GM06990 (cell line): ENCODE results near the gene AOC1.

Source experiments
- DNase-seq: peaks from one replicate; pipeline ENCODE4 v3.0.0-alpha.2; 2011; ENCODE audit not compliant: insufficient read length; ENCODE audit errors: extremely low read depth
- H3K27me3 ChIP-seq: replicated peaks from 2 replicates; pipeline ENCODE4 v1.6.0; 2011; ENCODE audit warnings: low read length; ENCODE audit not compliant: control insufficient read depth, insufficient read depth
- H3K36me3 ChIP-seq: 2 replicates; pipeline ENCODE4 v1.5.1; 2011; ENCODE audit warnings: low read length; ENCODE audit not compliant: control insufficient read depth, insufficient read depth
- H3K4me3 ChIP-seq: replicated peaks from 2 replicates; pipeline ENCODE4 v1.5.1; 2011; ENCODE audit warnings: low read depth, mild to moderate bottlenecking, control low read depth, low read length
- CTCF ChIP-seq: IDR thresholded peaks from 2 replicates; pipeline ENCODE4 v1.5.1; 2011; ENCODE audit warnings: low read length, control low read depth, mild to moderate bottlenecking, inconsistent platforms; ENCODE audit not compliant: insufficient read depth, poor library complexity, severe bottlenecking

Gene AOC1

DNA sequence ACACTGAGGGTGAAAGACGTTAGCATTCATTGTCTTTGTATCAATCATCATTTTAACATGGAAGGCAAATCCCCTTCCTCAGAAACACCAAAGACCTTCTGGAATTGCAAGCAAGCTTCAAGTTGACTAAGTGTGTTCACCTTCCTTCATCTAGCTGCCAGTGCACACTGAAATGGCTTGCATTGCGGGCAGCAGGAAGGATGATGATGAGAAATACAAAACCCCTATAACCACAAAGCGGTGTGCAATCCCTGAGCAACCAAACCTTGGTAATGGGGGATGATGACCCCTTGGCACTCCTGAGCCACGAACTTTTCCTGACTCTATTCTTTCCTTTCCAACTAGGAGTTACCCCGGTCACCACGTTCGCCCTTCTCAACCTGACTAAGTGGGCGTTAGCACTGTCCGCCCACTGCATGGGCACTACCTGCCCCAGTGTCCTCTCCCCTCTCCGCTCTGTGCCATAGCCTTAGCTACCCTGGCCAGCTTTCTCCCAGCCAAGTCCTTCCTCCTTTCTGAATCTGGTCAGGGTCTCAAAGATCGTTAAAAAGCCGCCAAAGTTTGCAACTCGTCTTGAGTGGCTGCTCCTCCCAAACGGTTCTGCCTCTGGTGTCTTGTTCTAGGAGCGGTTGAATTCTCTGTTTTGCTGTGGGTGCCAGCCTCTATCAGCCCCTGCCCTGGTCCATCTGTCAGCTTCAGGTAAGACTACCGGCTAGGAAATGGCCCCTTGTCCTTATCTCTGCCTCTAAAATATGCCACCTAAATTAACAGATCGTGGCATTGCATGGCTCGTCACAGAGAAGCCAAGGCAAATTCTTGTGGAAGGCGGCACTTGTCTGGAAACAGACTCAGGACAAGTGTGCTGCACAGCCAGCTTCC, 586 bp upstream of the AOC1 start:
- Histone ChIP-seq H3K4me3 (no peak overlapping the region), H3K36me3 (no peaks in the 10 kb centered on the region), H3K27me3 (peaks cover 1% of the 10 kb centered on the region)
- DNase-seq, result no peak
- TF ChIP-seq CTCF, result no peak

GRCh38 chr7:150854066-150855000, 2.0 kb downstream of the AOC1 start:
- DNase-seq, result no peak
- H3K36me3 ChIP-seq, result no peaks in the 10 kb centered on the region
- H3K27me3 ChIP-seq, result peaks cover 1% of the 10 kb centered on the region
- no peak overlapping the region for H3K4me3 ChIP-seq
- TF ChIP-seq CTCF, result no peak

- TF ChIP-seq CTCF, result no peak
- peaks cover 1% of the 10 kb centered on the region for H3K27me3 ChIP-seq
- H3K4me3 ChIP-seq, result no peak overlapping the region
- no peaks in the 10 kb centered on the region for H3K36me3 ChIP-seq
- no peak for DNase-seq
Observed at GRCh38 chr7:150855046-150855445, 2.7 kb downstream of the AOC1 start.

DNA sequence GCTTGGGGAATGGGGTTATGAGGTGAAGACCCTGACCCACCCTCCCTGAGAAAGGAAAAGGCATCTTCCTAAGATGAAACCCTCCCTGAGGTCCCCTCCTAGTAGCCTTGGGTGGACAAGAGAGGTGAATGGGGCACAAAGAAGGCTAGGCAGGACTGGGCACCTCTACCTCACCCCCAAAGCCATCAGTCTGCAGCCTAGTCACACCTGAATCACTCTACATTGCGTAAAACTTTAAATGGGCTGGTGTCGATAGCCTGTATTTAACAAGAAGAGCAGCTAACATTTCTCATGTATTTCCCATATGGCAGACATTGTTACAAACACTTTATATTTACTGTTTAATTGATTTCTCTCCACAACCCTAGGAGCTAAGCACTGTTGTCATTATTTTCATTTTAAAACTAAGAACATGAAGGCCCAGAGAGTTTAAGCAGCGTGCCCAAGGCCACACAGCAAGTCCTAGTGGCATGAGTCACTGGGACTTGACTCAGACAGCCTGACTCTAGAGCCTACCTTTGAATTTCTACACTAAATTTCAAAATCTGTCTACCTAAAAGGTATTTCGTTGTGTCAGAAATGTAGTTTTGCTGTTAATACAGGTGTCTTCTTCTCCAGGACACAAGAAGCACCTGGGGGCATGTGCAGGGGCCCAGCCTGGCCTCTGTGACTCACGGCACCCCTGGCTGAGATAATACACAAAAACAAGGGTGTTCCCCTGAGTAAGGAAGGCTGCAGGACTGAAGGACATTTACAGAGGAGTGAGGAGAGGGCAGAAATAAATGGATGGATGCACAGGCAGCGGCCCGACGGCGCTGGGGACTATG, 3.4 kb downstream of the AOC1 start:
- H3K4me3 ChIP-seq, result no peak overlapping the region
- TF ChIP-seq CTCF, result no peak
- peaks cover 1% of the 10 kb centered on the region for H3K27me3 ChIP-seq
- no peaks in the 10 kb centered on the region for H3K36me3 ChIP-seq
- DNase-seq, result no peak
